ENCODE measurements around the gene RFTN1. TPM values are rescaled to one million over a fixed set of nuclear protein-coding genes. Genes with fewer than 3 reads are reported as not detected.

RFTN1 gene
- total and polyA plus RNA-seq, 4 donors, result 4.4 to 20.4 (median 11.9) TPM

GRCh38 chr3:16477521-16477920 is 36.0 kb downstream of the RFTN1 start:
- 95% methylated on average over 3 of the region's 3 CpGs for WGBS
- H3K36me3 ChIP-seq (ENCODE audit: control insufficient read depth in 4 of 4, insufficient read depth in 3 of 4, low read depth in 1 of 4, low read length in 3 of 4), result peaks cover 0 to 4% (median under 1%) of the 10 kb centered on the region in 4 donors
- H3K27ac ChIP-seq (ENCODE audit: low read depth in 1 of 2, low read length in 2 of 2), result no peak overlapping the region
- H3K4me3 ChIP-seq (ENCODE audit: low read depth in 1 of 3, low read length in 3 of 3), result no peak overlapping the region
- no peak for DNase-seq (ENCODE audit: low spot score)
- no peak overlapping the region for H3K9ac ChIP-seq (ENCODE audit: low read depth in 1 of 2, low read length in 2 of 2)
- TF ChIP-seq HNF4G (IDR thresholded peaks at IDR 0.05) (no peak), YY1 (IDR thresholded peaks at IDR 0.05) (no peak), RAD21 (IDR thresholded peaks at IDR 0.05) (no peak), FOXA2 (IDR thresholded peaks at IDR 0.05) (no peak), EGR1 (IDR thresholded peaks at IDR 0.05; ENCODE audit: low read depth in 2 of 2) (no peak), FOXA1 (IDR thresholded peaks at IDR 0.05) (no peak), GABPA (IDR thresholded peaks at IDR 0.05 in 1 of 2, conservative IDR thresholded peaks at IDR 0.05 in 1 of 2) (no peak), TAF1 (conservative IDR thresholded peaks at IDR 0.05) (no peak), JUND (IDR thresholded peaks at IDR 0.05) (no peak), ZBTB33 (IDR thresholded peaks at IDR 0.05) (no peak), HNF4A (conservative IDR thresholded peaks at IDR 0.05) (no peak), CTCF (IDR thresholded peaks at IDR 0.05; ENCODE audit: low read depth, low read length, missing input control) (no peak), MAX (IDR thresholded peaks at IDR 0.05) (no peak), NR2F2 (IDR thresholded peaks at IDR 0.05) (no peak), REST (IDR thresholded peaks at IDR 0.05) (no peak), RXRA (IDR thresholded peaks at IDR 0.05) (no peak), ATF3 (IDR thresholded peaks at IDR 0.05) (no peak), SP1 (IDR thresholded peaks at IDR 0.05) (no peak)
- H3K4me1 ChIP-seq (ENCODE audit: control insufficient read depth in 4 of 4, insufficient read depth in 4 of 4, low read length in 3 of 4), result peaks cover 0 to 6% (median 3%) of the 10 kb centered on the region in 4 donors
- no peaks in the 10 kb centered on the region for H3K27me3 ChIP-seq (ENCODE audit: control insufficient read depth in 4 of 4, insufficient read depth in 4 of 4, low read length in 3 of 4)
- no peaks in the 10 kb centered on the region for H3K9me3 ChIP-seq (ENCODE audit: control insufficient read depth in 4 of 4, low read length in 3 of 4)

All from liver (tissue), 9 donors.